ENCODE data around the gene DNAJC1.

GRCh38 chr10:21910798-21911197 lies 92.7 kb downstream of the DNAJC1 start:
- TF ChIP-seq CTCF (IDR thresholded peaks at IDR 0.05) (no peak), POLR2A (IDR thresholded peaks at IDR 0.05) (no peak)
